ENCODE measurements around the gene BCAS3.
A peak's percentile ranks its signal among the peaks of the same experiment; 100 is the strongest.

The BCAS3 gene

DNA sequence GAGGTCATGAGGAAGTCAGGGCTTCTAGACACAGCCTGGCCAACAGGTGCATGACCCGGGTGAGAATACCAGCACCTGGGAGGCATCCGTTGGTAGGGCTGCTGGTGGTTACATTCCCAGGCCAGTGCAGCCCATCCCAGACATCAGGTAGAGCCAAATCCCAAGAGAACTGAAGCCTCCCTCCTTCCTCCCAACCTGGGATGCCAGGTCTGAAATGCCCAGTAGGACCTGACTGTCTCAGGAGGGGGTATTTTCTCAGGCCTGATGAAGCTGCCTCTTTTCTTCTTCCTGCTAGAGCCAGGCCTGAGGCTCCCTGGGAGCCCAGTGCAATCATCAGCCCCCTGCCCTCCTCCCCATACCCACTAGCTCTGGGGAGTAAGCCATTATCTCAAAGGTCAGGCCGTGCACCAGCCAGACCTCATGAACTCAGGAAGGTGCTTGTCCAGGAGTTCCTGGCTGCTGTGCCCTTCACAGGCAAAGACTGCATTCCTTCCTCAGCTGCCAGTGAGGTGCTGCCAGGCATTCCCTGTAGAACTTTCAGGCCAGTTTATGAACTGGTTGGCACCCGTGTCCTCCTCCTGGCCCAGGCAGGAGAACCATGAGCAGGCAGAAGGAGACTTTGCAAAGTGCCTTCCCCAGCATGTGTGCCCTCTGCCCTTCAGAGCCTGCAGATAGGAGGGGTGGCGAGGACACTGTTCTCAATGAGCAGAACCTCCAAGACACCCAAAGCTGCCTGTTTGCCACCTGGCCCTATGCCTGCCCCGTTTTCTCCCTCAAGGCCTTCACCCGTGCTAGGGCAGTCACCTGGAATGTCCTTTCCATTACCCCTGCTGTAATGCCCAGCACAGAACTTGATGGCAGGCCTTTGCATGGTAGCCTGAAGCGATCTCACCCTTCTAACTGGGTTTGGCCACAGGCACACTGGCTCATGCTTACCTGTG, 729.6 kb downstream of the BCAS3 start:
- DNase-seq: no peak

DNA sequence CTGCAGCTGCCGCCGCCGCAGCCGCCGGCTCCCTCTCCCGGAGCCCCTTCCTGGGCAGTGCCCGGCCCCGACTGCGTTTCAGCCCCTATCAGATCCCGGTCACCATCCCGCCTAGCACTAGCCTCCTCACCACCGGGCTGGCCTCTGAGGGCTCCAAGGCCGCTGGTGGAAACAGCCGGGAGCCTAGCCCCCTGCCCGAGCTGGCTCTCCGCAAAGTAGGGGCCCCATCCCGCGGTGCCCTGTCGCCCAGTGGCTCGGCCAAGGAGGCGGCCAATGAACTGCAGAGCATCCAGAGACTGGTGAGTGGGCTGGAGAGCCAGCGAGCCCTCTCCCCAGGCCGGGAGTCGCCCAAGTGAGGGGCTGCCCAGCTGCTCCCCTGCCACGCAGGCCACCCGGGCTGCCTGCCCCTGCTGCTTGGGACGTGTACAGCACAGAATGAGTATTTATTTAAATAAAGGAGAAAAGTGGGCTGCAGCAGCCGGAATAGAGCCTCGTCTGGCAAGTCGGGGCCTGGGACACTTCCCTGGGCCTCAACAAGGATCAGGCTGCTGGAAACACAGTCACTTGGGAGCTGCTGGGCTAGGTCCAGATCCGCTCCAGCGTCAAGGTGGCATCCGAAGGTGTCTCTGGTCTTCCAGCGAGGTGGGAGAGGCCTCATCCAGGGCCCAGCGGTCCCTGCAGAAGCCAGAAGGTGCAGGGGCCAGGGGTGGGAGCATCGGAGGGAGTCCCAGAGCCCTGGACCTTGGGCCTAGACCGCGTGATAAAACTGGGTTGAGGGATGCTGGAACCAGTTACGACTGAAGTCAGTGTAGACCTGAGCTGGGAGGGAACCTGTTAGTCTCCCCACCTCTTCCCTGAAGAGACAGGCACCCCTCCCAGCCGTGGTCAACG, 730.7 kb downstream of the BCAS3 start:
- no peak for DNase-seq

DNA sequence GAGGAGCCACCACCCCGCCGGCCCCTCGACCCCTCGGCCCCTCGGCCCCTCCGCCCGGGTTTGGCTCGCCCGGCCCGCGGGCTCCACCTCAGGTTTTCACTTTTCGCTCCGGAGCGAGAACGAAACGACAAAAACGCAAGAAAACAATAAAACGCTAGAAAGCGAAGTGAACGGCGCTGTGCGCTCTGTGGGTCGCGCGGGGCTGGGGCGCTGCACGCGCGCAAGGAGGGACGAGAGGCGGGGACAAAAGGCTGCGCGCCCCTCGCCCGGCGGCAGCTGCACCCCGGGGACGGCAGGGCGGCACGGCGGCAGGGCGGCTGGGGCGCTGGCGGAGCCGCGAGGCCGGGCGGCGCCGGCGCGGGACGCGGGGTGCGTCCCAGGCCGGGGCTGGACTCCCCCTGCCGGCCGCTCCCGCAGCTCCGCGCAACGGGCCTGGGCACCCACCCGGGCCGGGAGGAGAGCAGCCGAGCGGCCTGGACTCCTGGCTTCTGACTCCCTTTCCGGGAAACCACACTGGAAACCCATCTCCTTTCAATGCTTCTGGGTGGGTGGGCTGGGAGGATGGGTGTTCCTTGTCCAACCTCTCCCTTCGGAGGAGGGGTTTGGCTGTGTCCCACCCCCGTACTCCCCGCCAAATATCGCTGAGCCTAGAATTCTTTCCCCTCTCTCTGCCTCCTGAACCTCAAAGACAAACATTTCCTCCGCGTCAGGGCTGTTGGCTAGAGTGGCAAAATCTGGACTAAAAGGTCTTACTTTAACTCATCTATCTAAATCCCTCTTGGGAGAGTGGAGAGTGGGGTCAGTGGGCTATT, 731.9 kb downstream of the BCAS3 start:
- DNase-seq: peak; percentile 46

DNA sequence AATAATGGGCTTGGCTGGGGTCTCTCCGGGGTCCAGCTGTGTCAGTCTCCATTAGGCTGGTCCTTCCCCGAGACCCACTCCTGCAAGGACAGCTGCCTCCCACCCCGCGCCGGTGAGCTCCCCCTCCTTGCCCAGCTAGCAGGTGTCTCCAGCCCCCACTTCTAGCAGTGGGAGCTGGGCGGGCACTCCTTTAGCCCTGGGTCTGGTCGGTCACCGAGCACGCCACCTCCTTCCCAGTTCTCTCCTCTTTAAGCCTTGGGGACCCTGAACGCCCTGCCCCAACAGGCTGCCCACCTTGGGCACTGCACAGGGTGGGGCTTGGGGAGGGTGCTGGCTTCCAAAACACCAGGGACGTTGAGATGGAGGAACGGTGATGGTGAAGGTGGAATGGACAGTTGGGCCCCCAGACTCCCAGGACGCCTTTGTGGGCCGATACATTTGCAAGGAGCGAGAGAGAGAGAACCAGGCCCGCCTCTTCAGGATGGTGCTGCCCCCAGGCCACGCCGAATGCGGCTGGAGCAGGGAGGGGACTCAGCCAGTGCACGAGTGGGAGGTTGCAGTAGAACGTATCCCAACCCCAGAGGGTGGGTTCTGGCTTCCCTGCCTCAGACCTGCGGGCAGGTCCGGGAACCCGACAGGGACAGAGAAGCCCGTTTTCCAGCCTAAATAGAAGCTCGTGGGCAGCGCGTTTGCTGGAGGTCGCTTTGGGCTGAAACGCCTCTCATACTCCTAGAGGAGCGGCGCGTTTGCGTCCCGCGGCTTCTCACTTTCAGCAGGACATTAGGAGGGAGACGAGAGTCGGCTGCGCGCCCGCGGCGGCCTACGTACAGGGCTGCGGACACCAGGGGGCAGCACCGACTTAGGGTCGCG, 732.7 kb downstream of the BCAS3 start:
- DNase-seq: no peak

DNA sequence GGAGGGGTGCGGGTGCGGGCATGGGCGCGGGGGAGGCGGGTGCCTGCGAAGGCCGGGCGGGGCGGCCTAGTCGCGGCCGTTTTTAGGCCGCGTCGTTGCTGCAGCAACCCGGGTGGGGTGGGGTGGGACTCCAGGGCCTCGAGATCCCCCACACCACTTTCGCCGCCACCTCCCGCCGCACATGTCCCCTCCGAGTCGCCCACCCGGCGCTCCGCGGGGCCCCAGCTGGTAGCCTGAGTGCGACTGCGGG, 733.3 kb downstream of the BCAS3 start:
- no peak for DNase-seq

DNA sequence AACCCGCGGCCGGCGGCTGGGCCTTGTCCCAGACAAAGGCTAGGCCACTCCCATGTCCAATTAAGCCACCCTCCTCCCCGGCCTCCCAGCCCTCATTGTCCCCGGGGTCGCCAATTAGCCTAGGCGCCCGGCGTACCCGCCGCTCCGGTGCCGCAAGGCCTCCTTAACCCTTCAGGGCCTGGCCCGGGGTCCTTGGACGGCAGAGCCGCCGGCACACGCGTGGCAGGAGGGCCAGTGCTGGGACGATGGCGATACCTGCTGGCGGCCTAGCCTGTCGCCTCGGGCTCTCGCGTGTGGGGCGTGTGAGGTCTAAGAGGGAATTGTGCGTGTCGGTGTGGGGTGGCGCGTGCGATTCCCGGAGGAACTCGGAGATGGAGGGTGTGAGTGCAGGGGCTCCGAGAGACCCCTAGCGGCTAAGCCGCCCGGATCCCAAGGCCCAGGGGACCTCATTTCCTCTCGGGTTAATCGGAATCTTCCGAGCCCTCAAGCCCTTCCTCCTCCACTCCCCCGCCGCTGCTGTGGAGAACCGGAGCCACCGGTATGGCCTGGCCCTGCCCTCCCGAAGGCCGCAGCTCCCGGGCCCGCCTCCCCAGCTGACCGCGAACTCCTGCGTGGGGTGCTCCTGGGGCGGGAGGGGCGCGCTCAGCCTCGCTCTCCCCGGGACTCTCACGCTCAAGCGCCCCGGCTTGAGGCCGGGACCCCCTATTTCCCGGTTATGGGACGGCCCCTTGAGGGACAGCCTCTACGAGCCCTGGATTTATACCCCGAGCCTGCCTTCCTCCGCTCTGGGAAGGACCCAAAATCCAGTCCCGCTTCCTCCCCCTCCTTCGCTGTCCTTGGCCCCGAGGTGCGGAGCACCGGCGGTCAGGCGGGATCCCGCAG, 733.9 kb downstream of the BCAS3 start:
- no peak for DNase-seq

DNA sequence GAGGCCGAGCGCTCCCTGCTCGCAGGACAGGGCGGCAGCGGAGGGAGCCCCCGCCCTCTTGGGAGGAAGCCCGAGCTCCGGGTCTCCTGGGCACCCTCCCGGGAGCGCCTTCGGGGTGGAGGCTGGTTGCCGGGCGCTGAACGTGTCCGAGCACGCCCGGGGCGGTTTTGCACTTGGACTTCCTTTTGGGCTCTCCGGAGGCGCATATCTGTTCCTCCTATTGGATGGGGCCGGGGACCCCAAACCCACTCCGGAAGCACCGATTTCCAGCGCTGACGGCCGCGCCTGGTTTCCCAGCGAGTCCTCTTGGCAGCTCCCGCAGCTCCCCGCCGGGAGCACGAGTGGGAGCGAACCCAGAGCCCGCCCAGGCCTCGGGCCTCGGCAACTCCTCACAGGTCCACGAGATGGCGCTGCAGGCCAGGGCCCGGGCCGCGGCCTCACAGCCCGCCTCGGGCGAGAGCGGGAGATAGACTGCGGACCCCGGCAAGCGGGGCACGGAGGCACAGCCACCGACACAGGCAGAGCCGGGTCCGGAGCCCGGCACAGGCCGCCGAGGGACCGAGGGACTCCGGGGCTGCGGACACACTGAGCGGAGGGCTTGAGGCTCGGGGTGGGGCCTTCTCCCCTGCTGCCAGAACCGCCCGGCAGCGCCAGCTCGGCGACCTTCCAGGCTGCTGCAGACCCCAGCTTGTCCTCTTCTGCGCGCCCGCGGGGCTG, 734.6 kb downstream of the BCAS3 start:
- peak; percentile 75 for DNase-seq

DNA sequence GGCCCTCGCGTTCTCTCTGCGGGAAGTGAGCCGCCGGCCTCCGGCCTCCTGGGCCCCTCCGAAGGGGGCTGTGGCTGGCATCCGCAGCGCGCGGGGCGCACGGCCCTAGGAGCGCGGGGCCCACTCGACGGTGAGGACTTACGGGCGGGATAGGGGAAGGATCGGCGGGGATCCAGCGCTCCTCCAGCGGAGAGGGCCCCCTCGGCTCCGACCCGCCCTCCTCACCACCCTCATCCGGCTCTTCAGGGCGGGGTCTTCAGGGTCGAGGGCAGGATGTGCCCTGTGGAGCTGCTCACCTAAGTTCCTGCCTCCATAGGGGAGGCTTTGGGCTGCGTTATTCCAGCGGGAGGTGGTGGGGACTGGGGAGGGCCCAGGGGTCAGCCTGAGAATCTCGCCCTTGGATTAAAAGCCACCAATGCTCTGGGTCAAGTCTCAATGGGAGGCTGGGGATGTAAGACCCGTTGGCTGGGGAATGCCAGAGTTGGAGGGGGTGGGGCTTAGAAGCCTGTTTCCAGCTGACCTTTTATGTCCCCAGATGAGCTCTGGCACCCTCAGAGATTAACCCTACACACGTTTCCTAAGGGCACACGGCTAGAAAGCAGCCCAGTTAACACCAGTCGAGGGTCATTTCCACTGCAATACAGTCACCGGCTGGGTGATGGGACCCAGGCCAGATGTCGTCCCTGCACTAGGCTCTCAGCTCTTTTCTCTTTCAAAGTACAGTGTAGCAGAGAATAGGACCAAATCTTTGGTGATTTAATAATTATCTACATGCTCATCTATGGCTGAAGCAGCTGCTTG, 735.4 kb downstream of the BCAS3 start:
- DNase-seq: no peak

DNA sequence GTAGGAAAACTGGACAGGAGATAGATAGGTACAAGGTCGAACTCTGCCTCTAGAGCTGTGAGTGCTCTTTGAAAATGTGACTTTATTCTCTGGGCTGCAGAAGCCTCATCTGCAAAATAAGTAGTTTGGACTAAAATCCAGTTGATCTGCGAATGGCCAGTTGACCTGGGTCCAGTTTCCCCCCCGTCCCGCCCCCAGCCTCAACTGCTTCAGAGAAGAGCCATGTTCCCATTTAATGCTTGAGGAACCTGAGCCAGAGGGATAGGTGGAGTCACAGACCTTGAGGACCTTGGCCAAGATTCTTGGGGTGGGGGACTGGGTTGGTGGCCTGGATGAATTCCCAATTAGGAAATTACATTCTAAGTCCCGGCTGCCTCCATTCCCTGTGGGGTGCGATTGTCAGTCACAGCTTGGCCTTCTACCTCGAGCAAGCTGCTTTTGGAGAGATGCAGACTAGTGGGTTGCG, 736.0 kb downstream of the BCAS3 start:
- no peak for DNase-seq

DNA sequence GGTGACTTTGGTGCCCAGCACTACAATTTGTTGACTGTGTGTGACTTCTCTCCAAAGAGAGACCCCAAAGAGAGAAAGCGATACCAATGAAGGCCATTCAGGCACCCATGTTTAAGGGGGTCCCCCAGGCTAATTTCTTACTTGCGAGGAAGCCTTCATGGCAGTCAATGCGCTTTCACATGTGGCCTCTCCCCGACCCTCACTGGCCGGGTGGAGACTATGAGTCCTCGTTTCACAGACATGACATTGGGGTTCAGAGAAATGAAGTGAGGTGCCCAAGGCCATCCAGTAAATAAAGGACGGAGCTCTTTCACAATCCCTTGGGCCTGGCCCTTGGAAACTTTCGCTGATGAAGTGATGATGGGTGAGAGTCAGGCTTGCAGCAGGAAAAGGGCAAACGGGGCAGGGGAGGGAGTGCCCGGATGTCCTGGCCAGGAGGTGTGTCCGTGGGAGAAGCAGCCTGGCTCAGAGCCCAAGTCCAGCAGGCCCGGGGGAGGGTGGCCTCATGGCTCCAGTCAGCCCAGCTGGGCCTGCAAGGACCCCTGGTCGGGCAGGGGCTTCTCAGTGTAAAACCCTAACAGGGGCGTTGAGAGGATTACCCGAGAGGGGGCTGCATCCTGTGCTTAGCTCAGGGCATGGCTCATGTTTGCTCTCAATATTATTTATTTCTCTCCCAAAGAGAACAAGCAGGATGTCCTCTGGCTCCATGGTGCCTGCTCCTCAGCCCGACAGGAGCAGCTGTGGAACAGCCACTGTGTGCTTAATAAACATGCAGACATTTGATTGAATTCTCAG, 736.7 kb downstream of the BCAS3 start:
- no peak for DNase-seq

DNA sequence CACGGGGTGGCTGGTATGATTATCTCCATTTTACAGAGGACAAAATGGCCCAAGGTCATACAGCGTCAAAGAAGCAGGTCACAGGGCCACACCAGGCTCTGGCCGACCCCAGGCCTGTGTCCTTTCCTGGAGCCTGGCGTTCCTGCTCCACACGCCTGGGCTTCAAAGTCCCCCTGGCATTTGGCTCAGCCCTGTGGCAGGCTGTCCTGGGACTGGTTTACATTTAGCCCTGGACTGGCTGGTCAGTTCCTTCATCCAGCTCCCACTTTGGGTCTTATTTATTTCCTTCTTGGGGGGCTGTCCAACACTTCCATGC, 737.2 kb downstream of the BCAS3 start:
- no peak for DNase-seq

DNA sequence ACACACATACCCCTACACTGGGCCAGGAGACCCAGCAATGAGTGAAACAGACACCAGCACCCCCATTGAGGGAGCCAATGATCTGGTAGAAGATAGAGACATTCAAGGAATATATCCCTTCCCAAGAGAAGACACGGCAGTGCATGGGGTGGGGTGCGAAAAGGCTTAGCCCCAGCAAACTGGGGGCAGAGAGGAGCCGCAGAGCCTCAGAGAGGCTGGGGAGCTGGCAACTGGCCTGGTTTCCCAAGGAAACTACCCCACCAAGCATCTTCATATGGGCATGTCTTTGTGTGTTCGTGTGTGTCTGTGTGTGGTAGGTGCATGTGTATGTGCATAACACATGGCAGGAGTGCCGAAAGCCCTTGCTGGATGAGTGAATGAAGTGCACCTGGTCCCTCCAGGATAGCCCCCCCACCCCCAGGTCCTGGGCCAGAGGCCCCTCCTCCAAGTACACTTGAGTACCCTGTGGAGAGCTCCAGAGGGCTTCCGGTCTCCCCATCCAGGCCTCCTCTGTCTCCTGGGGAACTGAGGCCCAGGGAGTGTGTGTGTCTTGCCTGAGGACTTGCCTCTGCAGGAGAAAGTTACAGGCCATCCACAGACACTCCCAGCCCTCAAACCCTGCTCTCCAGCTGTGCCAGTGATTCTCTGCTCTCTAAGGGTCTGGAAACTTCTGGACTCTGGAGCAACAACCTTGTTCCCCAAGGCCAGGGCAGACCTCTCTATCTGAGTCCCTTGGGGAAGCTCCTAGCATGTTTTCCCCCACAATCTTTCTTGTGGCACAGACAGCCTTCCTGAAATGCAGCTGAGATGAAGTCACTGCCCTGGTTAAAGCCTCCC, 737.9 kb downstream of the BCAS3 start:
- no peak for DNase-seq

DNA sequence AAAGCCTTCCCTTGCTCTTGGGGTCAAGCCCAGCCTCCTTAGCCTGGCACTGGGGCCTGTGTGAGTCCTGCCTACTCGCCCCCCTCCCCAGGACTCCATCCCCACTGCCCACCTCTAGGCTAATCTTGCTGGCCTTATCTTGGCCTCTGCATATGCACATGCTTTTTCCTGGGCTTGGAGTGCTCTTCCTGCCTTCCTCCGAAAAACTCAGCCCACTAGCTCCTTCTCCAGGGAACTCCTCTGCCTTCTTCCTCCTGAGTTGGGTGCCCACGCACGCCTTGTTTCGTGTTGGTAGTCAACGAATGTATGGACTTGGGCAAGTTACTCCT, 738.5 kb downstream of the BCAS3 start:
- no peak for DNase-seq

DNA sequence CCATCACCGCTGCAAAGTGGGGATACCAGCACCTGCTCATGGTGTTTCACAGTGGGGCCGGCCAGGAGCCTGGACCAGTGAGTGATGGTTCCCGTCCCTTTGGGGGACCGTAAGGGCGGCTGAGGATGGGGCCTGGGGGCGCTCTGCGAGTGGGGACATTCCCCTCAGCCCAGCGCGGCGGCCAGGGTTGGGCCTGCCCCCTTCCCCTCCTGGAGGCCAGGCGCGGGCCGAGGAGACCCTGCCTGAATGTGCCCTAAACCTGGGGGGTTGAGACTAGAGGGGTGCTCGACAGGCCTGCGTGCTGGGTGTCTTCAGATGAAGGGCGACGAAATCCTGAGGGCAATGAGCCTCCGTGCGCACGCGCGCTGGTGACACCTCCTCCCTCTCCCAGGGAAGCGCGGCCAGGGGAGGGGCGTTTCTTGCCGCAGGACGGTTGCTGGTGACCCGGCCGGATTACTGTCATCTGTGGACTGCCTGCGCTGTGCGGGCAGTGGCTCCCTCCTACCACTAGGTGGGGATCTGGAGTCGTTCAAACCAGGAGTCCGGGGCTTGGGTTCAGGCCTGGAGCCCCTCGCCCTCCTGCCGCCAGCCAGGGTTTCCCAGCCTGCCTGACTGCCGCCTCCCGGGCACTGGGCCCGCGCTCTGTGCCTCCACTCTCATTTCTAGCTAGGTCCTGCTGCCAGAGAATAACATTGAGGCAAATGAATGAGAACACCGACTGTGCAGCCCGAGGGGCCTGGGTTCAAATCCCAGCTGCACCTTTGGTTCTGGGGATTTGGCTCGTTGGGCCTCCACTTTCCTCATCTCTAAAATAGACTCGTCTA, 739.1 kb downstream of the BCAS3 start:
- DNase-seq: peak; percentile 46

DNA sequence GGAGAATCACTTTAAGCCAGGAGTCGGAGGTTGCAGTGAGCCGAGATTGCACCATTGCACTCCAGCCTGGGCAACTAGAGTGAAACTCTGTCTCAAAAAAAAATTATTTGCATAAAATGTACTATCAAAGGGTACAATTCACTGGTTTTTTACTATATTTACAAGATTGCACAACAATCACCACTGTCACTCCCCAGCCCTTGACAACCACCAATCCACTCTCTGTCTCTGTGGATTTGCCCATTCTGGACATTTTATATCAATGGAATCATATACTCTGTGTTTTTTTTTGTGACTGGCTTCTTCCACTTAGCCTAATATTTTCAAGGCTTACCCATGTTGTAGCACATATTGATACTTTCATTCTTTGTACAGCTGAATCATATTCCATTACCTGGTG, 740.8 kb downstream of the BCAS3 start:
- DNase-seq: no peak

DNA sequence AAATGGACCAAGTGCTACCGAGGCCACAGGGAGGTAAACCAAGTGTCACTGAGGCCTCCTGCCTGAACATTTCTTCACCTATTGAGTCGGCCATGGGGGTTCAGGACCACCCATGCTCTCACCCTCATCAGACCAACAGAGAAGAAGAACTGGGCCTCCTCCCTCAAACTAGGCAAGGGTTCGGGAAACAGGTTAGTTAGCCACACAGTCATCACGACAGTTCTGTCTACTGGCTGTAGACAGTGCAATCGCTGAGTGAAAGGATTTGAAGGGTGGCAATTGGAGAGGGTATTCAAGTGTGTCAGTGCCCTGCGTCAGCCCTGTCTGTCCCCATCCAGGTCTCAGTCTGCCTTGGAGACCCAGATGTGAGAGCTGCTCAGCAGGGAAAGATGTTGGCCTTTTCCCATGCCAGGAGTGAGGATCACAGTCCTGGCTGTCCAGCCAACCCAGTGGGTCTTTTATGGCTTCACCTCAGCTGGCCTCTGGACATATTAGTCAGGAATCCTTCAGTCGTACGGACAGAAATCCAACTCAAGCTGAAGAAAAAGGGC, 741.9 kb downstream of the BCAS3 start:
- no peak for DNase-seq

DNA sequence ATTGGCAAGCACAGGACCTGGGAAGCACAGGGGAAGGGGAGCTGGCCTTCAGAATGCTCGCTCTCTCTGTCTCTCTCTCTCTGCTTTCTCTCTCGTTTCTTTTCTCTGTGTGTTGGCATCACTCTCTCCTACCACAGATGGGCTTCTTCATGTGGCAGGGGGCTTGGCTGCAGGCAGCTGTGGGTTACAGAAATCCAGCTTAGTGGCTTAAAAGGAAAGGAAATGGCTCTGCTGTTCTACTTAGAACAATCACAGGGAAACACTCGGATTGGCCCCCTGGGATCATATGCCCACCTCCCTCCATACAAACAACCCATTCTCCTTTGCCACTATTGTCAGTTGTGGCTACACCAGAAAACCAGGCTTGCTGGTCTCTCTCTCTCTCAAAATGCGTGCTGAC, 742.4 kb downstream of the BCAS3 start:
- DNase-seq: no peak
